ENCODE data around the gene ZNF333.
"Not testable (repeated sequence)": the region's sequence is repeated elsewhere in the genome, so short reads cannot be mapped to it uniquely, and the experiment has no call there.

The ZNF333 gene

DNA sequence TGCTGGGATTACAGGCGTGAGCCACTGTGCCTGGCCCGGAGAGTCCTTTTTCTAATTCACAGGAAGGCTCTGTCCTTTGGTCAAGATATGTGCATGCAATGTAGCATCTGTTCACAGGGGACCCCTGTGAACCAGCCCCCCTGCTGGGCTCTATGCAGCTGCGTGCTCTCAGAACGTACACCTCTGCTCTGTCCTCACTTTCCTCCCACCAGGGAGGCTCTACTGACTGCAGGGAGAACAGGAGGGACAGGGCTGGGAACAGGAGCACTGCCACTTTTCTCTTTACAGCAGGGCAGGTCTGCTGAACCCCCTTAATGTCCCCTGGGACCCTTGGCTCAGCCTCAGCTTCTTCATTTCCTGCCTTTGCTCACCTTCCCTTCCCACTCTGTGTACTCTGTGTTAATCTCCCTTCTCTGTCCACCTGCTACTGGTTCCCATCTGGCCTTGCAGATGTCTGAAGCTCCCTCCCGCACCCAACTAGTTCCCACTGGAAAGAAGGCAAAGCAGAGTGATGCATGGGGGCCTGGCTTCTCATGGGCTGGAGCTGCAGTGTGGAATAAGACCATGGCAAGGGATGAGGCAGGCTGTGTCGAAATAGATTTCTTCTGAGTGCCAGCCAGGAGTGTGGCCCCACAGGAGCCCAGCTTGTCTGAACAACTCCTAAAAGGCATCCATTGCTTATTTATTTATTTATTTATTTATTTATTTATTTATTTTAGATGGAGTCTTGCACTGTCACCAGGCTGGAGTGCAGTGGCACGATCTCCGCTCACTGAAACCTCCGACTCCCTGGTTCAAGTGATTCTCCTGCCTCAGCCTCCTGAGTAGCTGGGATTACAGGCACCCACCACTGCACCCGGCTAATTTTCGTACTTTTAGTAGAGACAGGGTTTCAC lies 81.3 kb downstream of the ZNF333 start:
- no peak for DNase-seq

DNA sequence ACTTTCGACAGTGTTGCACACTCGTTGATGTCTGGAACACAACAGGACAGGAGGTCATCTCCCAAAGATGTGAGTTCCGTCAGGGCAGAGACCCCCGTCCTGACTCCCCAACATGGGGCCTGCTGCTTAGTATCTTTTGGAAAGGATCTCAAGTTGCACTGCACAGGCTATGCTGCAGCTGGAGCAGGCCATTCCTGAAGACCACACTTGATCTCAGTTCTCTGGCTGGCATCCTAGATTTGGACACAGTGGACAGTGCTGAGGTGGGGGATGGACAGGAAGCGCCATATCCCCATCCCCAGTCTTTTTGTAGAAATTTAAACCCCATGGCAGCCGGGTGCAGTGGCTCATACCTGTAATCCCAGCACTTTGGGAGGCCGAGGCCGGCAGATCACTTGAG lies 82.6 kb downstream of the ZNF333 start:
- no peak for DNase-seq

DNA sequence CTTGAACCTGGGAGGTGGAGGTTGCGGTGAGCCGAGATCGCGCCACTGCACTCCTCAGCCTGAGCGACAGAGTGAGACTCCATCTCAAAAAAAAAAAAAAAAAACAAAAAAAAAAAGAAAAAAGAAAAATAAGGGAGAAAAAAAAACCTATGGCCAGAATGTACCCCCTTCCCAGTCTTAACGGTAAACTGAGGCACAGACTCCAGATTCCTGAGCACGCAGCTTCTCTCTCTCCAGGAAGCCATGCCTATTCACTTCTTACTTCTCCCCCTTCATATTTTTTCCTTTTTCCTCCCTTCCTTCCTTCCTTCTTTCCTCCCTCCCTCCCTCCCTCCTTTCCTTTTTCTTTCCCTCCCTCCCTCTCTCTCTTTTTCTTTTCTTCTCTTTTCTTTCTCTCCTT lies 83.1 kb downstream of the ZNF333 start:
- DNase-seq: no peak

DNA sequence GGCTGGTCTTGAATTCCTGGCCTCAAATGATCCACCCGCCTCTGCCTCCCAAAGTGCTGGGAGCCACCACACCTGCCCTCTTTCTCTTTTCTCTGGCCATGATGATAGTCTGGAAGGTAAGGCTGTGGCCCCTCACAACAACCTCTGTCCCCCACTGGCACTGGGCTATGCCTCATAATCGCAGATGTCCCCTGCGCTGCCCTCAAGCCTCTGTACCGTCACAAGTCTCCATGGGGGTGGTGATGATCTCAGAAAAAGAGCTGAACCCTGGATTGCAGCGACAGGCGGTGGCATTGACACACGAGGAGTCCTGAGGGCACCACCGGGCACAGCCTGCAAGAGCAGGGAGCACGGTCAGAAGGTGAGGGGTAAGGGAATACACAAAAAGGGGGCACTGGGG lies 83.9 kb downstream of the ZNF333 start:
- DNase-seq: not testable (repeated sequence)

DNA sequence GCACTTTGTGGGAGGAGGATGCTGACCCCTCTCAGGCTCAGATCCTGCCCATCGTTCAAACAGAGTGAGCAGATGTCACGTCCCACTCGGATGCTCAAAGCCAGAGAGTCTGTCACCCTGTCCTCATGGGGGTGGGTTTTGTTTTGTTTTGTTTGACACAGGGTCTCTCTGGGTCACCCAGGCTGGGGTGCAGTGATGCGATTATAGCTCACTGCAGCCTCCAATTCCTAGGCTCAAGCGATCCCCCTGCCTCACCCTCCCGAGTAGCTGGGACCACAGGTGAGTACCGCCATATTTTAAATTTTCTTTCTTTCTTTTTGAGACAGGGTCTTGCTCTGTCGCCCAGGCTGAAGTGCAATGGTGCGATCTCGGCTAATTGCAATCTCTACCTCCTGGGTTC lies 84.5 kb downstream of the ZNF333 start:
- DNase-seq: no peak

DNA sequence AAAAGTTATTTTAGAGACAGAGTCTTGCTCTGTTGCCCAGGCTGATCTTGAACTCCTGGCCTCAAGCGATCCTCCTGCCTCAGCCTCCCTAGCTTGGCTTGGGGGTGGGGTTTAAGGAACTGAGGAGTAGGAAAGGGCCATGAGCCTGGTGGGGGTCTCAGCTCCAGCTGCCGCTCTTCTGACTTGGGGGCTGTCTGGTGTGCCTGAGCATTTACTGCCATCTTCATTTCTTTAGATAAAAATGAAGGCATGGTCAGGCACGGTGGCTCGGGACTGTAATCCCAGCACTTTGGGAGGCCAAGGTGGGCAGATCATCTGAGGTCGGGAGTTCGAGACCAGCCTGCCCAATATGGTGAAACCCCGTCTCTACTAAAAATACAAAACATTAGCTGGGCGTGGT lies 85.5 kb downstream of the ZNF333 start:
- DNase-seq: not testable (repeated sequence)

DNA sequence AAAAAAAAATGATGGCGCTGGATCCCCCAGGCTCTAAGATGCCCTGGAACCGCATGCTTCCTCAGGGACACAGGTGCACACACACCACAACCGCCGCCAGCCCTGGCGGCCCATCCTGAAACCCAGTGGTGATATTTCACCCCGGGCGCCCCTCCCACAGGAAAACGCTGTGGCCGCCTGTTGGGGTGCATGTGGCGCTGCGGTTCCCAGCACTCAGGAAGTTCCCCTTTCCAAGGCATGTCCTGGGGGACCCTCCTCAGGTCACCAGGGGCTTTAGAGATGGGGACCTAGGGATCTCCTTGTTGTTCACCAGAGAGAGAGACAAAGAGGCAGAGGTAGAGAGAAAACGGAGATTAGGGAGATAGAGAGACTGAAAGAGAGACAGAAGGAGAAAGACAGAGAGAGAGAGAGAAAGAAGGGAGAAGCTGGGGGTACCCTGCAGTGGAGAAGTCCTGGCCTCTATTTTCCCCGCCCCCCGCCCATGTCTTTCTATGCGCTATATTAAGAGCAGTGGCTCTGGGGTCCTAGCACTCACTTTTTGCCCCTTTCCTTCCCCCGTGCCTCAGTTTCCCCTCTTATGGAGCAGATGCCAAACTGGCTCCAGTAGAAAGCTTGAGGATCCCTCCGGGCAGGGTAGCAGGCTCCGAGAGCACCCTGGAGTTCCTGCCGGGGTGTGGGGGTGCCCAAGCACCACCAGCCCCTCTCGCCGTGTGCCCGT lies 86.2 kb downstream of the ZNF333 start:
- DNase-seq: peak; percentile 11

DNA sequence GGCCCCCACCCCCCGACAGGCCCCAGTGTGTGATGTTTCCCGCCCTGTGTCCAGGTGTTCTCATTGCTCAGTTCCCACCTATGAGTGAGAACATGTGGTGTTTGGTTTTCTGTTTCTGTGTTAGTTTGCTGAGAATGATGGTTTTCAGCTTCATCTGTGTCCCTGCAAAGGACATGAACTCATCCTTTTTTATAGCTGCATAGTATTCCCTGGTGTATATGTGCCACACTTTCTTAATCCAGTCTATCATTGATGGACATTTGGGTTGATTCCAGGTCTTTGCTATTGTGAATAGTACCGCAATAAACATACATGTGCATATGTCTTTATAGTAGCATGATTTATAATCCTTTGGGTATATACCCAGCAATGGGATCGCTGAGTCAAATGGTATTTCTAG lies 87.8 kb downstream of the ZNF333 start:
- not testable (repeated sequence) for DNase-seq

DNA sequence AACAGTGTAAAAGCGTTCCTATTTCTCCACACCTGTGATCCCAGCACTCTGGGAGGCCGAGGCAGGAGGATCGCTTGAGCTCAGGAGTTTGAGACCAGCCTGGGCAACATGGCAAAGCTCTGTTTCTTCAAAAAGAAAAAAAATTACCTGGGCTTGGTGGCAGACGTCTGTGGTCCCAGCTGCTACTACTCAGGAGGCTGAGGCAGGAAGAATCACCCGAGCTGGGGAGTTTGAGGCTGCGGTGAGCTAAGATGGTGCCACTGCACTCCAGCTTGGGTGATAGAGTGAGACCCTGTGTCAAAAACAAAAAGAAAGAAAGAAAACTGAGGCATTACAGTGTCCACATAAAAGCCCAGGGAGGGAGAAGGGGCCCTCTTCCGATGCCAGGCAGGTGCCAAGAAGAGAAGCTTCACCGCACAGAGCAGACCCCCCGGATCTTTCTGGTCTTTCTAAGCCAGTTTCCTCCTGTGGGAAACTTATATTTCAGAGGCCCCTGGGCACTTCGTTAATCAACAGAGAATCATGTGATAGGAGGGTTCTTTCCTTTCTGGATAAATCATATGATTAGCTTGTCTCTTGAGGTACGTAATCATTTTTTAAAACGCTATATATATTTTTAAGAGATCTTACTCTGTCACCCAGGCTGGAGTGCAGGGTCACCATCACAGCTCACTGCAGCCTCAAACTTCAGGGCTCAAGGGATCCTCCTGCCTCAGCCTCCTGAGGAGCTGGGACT lies 88.4 kb downstream of the ZNF333 start, which contains the start of gene ADGRE2:
TSS of gene ADGRE2 (minus strand) at position 451 of the 736 bp plus-strand sequence. CDS start 1,804 bp downstream, outside the sequence.
- DNase-seq: not testable (repeated sequence)

DNA sequence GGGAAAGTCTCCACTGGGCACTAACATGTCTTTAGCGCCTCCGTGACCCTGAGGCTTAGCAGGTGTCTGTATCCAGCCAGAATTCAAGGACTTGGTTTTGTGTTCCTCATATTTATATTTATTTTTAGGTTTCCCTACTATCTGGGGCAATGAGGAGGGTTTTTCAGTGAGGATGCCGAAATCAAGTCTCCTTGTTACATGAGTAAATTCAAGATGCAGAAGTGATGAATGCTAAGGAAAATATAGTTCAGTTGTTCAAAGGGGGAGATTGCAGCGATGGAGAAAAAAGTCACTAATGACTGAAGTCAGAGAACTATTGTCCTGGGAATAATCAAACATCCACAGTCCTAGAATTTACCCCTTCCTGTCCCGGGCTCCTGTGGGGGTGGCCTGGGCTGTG lies 89.3 kb downstream of the ZNF333 start:
- DNase-seq: no peak

DNA sequence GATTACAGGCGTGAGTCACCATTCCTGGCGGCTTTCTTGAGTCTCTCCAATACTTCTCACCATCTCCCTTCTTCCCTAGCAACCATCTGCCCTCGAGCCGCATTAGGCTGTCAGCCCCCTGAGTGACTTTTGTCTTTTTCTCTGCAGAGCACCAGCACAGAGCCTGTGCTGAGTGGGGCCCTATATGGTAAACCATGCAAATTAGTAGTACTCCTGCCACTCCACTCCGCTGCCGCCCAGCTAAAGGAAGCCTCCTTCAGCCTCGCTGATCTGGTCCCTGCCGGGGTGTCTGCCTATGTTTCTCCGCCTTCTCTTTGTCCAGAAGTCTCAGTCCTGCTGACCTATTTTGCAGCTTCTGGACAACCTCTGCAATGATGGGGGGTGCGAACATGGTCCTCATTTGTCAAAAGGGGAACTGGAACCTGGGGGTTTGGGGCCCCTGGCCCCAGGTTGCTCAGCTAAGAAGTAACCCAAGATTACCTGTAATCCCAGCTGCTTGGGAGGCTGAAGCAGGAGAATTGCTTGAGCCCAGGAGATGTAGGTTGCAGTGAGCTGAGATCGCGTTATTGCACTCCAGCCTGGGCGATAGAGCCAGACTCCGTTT lies 90.9 kb downstream of the ZNF333 start:
- not testable (repeated sequence) for DNase-seq

DNA sequence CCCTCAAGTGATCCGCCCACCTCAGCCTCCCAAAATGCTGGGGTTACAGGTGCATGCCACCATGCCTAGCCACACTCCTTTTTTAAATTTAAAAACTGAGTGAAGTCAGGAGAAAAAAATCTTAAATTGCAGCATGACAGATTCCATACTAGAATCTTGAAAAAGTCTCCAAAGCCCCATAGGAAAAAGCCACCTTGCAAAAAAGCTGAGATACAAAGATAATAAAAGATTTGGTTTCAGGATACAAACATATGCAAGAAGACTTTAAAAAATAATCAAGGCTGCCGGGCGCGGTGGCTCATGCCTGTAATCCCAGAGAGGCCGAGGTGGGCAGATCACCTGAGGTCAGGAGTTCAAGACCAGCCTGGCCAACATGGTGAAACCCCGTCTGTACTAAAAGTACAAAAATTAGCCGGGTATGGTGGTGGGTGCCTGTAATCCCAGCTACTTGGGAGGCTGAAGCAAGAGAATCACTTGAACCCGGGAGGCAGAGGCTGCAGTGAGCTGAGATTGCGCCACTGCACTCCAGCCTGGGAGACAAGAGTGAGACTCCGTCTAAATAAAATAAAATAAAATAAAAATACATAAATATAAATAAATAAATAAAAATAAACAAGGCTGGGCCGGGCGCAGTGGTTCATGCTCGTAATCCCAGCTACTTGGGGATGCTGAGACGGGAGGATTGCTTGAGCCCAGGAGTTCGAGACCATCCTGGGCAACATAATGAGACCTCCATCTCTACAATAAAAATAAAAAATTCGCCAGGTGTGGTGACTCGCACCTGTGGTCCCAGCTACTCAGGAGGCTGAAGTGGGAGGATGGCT lies 92.1 kb downstream of the ZNF333 start:
- DNase-seq: not testable (repeated sequence)

DNA sequence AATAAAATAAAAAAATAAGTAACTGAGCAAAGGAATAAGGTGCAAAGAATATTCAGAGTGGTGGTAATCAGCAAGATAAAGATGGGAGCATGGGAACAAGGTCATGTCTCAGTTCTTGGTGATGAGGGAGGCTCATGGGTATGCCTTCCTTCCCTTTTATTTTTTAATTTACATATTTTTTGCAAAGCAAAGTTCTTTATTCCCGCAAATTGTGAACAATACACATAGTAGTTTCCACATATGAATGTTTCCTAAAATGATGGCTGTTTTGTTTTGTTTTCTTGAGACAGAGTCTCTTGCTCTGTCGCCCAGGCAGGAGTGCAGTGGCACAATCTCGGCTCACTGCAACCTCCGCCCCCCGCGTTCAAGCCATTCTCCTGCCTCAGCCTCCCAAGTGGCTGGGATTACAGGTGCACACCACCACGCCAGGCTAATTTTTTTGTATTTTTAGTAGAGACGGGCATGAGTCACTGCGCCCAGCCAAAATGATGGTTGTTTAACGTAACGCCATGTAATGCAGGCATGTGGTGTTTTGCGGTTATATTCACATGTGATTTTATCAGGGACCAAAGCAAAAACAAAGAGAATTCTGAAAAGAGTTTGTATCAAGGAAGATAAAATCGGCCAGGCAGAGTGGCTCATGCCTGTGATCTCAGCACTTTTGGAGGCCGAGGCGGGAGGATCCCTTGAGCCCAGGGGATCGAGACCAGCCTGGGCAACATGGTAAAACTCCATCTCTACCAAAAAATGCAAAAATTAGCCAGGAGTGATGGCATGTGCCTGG lies 93.0 kb downstream of the ZNF333 start:
- no peak for DNase-seq

Measured in activated naive CD4-positive, alpha-beta T cell treated with Interleukin-2 at 50 U/mL for 16 hours (primary cell).